ENCODE measurements around the gene SYCE1L. TPM values are rescaled to one million over a fixed set of nuclear protein-coding genes. Genes with fewer than 3 reads are reported as not detected.

The SYCE1L gene
- total RNA-seq, 1 experiment from 2014 or later = 4.8 TPM

GRCh38 chr16:77227745-77228144 lies 28.5 kb downstream of the SYCE1L start:
- Histone ChIP-seq H3K4me1 (no peaks in the 10 kb centered on the region), H3K36me3 (ENCODE audit: control insufficient read depth, insufficient read depth, low read length) (no peaks in the 10 kb centered on the region), H3K9me3 (no peaks in the 10 kb centered on the region), H3K4me3 (ENCODE audit: low read depth, low read length) (no peak overlapping the region), H3K27me3 (replicated peaks; ENCODE audit: control insufficient read depth, insufficient read depth, low read length) (no peaks in the 10 kb centered on the region)
- Mint-ChIP-seq H3K36me3 (ENCODE audit: insufficient read depth, unreplicated experiment) (no peaks in the 10 kb centered on the region), H3K4me3 (ENCODE audit: unreplicated experiment) (no peak overlapping the region), H3K27ac (ENCODE audit: unreplicated experiment) (no peak overlapping the region), H3K9me3 (ENCODE audit: unreplicated experiment) (no peaks in the 10 kb centered on the region), H3K27me3 (ENCODE audit: insufficient read depth, unreplicated experiment) (peaks cover 11% of the 10 kb centered on the region), H3K4me1 (ENCODE audit: low read depth, unreplicated experiment) (no peaks in the 10 kb centered on the region)
- TF ChIP-seq, protein P1, sequence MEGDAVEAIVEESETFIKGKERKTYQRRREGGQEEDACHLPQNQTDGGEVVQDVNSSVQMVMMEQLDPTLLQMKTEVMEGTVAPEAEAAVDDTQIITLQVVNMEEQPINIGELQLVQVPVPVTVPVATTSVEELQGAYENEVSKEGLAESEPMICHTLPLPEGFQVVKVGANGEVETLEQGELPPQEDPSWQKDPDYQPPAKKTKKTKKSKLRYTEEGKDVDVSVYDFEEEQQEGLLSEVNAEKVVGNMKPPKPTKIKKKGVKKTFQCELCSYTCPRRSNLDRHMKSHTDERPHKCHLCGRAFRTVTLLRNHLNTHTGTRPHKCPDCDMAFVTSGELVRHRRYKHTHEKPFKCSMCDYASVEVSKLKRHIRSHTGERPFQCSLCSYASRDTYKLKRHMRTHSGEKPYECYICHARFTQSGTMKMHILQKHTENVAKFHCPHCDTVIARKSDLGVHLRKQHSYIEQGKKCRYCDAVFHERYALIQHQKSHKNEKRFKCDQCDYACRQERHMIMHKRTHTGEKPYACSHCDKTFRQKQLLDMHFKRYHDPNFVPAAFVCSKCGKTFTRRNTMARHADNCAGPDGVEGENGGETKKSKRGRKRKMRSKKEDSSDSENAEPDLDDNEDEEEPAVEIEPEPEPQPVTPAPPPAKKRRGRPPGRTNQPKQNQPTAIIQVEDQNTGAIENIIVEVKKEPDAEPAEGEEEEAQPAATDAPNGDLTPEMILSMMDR (IDR thresholded peaks at IDR 0.05; ENCODE audit: insufficient read depth in 1 of 2, low read depth in 1 of 2, low read length in 1 of 2, severe bottlenecking in 1 of 2, unreplicated experiment in 1 of 2) = no peak
- DNase-seq = no peak
- intact Hi-C loops (cut with micrococcal nuclease; ENCODE audit: unreplicated experiment) = no loop called here
- ChIA-PET CTCF (no interaction called here), POLR2A (no interaction called here)
- BruUV-seq (replicated peaks) = no TSS peak

GRCh38 chr16:77231047-77231446 lies 31.8 kb downstream of the SYCE1L start:
- Mint-ChIP-seq H3K27me3 (ENCODE audit: insufficient read depth, unreplicated experiment) (peaks cover 13% of the 10 kb centered on the region), H3K36me3 (ENCODE audit: insufficient read depth, unreplicated experiment) (no peaks in the 10 kb centered on the region), H3K27ac (ENCODE audit: unreplicated experiment) (no peak overlapping the region), H3K4me3 (ENCODE audit: unreplicated experiment) (no peak overlapping the region), H3K9me3 (ENCODE audit: unreplicated experiment) (no peaks in the 10 kb centered on the region), H3K4me1 (ENCODE audit: low read depth, unreplicated experiment) (peaks cover 6% of the 10 kb centered on the region)
- no TSS peak for BruUV-seq (replicated peaks)
- H3K27me3 ChIP-seq (replicated peaks; ENCODE audit: control insufficient read depth, insufficient read depth, low read length) = no peaks in the 10 kb centered on the region
- no peak overlapping the region for H3K4me3 ChIP-seq (ENCODE audit: low read depth, low read length)
- ChIA-PET POLR2A (interaction anchor here (0.5 to 0.6 kb wide), 2 partner anchors 786 to 1304 kb away, joined by 3 to 5 read pairs; no protein-coding TSS in a partner anchor), CTCF (no interaction called here)
- TF ChIP-seq, protein P1 (IDR thresholded peaks at IDR 0.05; ENCODE audit: insufficient read depth in 1 of 2, low read depth in 1 of 2, low read length in 1 of 2, severe bottlenecking in 1 of 2, unreplicated experiment in 1 of 2) = no peak
- H3K4me1 ChIP-seq = no peaks in the 10 kb centered on the region
- intact Hi-C loops (cut with micrococcal nuclease; ENCODE audit: unreplicated experiment) = no loop called here
- no peaks in the 10 kb centered on the region for H3K9me3 ChIP-seq
- H3K36me3 ChIP-seq (ENCODE audit: control insufficient read depth, insufficient read depth, low read length) = no peaks in the 10 kb centered on the region
- DNase-seq = no peak

GRCh38 chr16:77233799-77234519 lies 34.8 kb downstream of the SYCE1L start:
- Histone ChIP-seq H3K36me3 (ENCODE audit: control insufficient read depth, insufficient read depth, low read length) (no peaks in the 10 kb centered on the region), H3K27me3 (replicated peaks; ENCODE audit: control insufficient read depth, insufficient read depth, low read length) (no peaks in the 10 kb centered on the region), H3K9me3 (no peaks in the 10 kb centered on the region), H3K4me3 (ENCODE audit: low read depth, low read length) (no peak overlapping the region), H3K4me1 (no peaks in the 10 kb centered on the region)
- BruUV-seq (replicated peaks) = no TSS peak
- peaks cover 23% of the 10 kb centered on the region for H3K4me1 Mint-ChIP-seq (ENCODE audit: low read depth, unreplicated experiment)
- ChIA-PET CTCF (interaction anchor here (0.6 to 1.1 kb wide), 4 partner anchors 21 to 354 kb away, joined by 3 to 6 read pairs (median 4); no protein-coding TSS in a partner anchor), POLR2A (no interaction called here)
- intact Hi-C loops (cut with micrococcal nuclease; ENCODE audit: unreplicated experiment) = no loop called here
- DNase-seq = no peak
- no peaks in the 10 kb centered on the region for H3K36me3 Mint-ChIP-seq (ENCODE audit: insufficient read depth, unreplicated experiment)
- no peak overlapping the region for H3K27ac Mint-ChIP-seq (ENCODE audit: unreplicated experiment)
- no peaks in the 10 kb centered on the region for H3K9me3 Mint-ChIP-seq (ENCODE audit: unreplicated experiment)
- H3K27me3 Mint-ChIP-seq (ENCODE audit: insufficient read depth, unreplicated experiment) = peaks cover 3% of the 10 kb centered on the region
- H3K4me3 Mint-ChIP-seq (ENCODE audit: unreplicated experiment) = no peak overlapping the region
- TF ChIP-seq, protein P1 (IDR thresholded peaks at IDR 0.05; ENCODE audit: insufficient read depth in 1 of 2, low read depth in 1 of 2, low read length in 1 of 2, severe bottlenecking in 1 of 2, unreplicated experiment in 1 of 2) = no peak
